Neural cell (in vitro differentiated cells): ENCODE results near the gene CASTOR1.
"Not testable (repeated sequence)": the region's sequence is repeated elsewhere in the genome, so short reads cannot be mapped to it uniquely, and the experiment has no call there.

Experiments used
- CTCF ChIP-seq: fragments of 450-650 bp; IDR thresholded peaks from 2 replicates; pipeline ENCODE4 v1.5.1; 2014; ENCODE audit warnings: antibody characterized with exemption, mild to moderate bottlenecking, moderate library complexity; ENCODE audit not compliant: poor library complexity, severe bottlenecking
- EP300 ChIP-seq: fragments of 450-650 bp; conservative IDR thresholded peaks from 2 replicates; pipeline ENCODE4 v1.6.1; 2014; ENCODE audit warnings: antibody characterized with exemption, mild to moderate bottlenecking, moderate library complexity; ENCODE audit not compliant: poor library complexity, severe bottlenecking

- TF ChIP-seq CTCF, EP300: not testable (repeated sequence)
Observed at GRCh38 chr22:30338341-30338740, 49.0 kb upstream of the CASTOR1 start.
